IMR-90 (cell line): ENCODE results near the gene ZNF581. TPM values are rescaled to one million over a fixed set of nuclear protein-coding genes. Genes with fewer than 3 reads are reported as not detected.

Source experiments
- ATAC-seq: fragments of 200-7000 bp; cut with Tn5 transposase; 2 replicates; pipeline ENCODE4 v1.9.1; 2020; ENCODE audit warnings: low read depth, mild to moderate bottlenecking, moderate library complexity
- BruUV-seq: library from RNA; stranded (reverse); fragments of 400-500 nt; replicated peaks from 2 replicates; lab custom pipeline; 2021; lab: Mats Ljungman, UMichigan
- CTCF ChIA-PET: fragments of 300-600 bp; formaldehyde crosslinking; extraction: SDS; loops from one replicate; lab custom pipeline; 2021; ENCODE audit warnings: antibody characterized with exemption; lab: Yijun Ruan, JAX
- POLR2A ChIA-PET: fragments of 300-600 bp; sonication (Branson Sonifier 250); formaldehyde crosslinking; loops from one replicate; lab custom pipeline; 2022; ENCODE audit warnings: antibody characterized with exemption; ENCODE audit not compliant: unreplicated experiment; lab: Charles Lee
- DNase-seq: peaks from one replicate; pipeline ENCODE4 v3.0.0; 2013
- H2AFZ ChIP-seq: replicated peaks from 2 replicates; pipeline ENCODE3; 2013; ENCODE audit warnings: low read length, mild to moderate bottlenecking; ENCODE audit not compliant: poor library complexity
- H2AK5ac ChIP-seq: 2 replicates; pipeline ENCODE4 v1.6.1; 2013; ENCODE audit warnings: low read depth, low read length, inconsistent platforms
- H2AK9ac ChIP-seq: replicated peaks from 2 replicates; pipeline ENCODE3; 2013; ENCODE audit warnings: mild to moderate bottlenecking, low read depth, low read length, moderate library complexity; ENCODE audit not compliant: poor library complexity
- H2BK120ac ChIP-seq: 2 replicates; pipeline ENCODE4 v1.6.1; 2013; ENCODE audit warnings: low read depth, low read length, inconsistent platforms
- H2BK15ac ChIP-seq: 3 replicates; pipeline ENCODE4 v1.6.1; 2013; ENCODE audit warnings: low read depth, low read length, inconsistent platforms
- H2BK20ac ChIP-seq: 2 replicates; pipeline ENCODE4 v1.6.1; 2013; ENCODE audit warnings: low read depth, mild to moderate bottlenecking, inconsistent platforms, low read length, moderate library complexity
- H2BK5ac ChIP-seq: 2 replicates; pipeline ENCODE4 v1.6.1; 2013; ENCODE audit warnings: mild to moderate bottlenecking, low read depth, low read length, inconsistent platforms; ENCODE audit not compliant: poor library complexity, severe bottlenecking
- H3K14ac ChIP-seq: replicated peaks from 2 replicates; pipeline ENCODE4 v1.6.1; 2013; ENCODE audit warnings: low read depth, low read length, inconsistent platforms
- H3K18ac ChIP-seq: 2 replicates; pipeline ENCODE4 v1.6.1; 2013; ENCODE audit warnings: low read depth, low read length, control low read depth
- H3K23ac ChIP-seq: 2 replicates; pipeline ENCODE4 v1.6.1; 2013; ENCODE audit warnings: low read depth, low read length, inconsistent platforms
- H3K27ac ChIP-seq: 2 replicates; pipeline ENCODE4 v1.5.1; 2013; ENCODE audit warnings: mild to moderate bottlenecking, control low read depth, low read length; ENCODE audit not compliant: insufficient read depth
- H3K27me3 ChIP-seq: 2 replicates; pipeline ENCODE4 v1.6.1; 2013; ENCODE audit warnings: low read length; ENCODE audit not compliant: control insufficient read depth, insufficient read depth
- H3K36me3 ChIP-seq: 2 replicates; pipeline ENCODE4 v1.6.1; 2013; ENCODE audit warnings: low read length, mixed read lengths; ENCODE audit not compliant: control insufficient read depth, insufficient read depth
- H3K4ac ChIP-seq: 2 replicates; pipeline ENCODE4 v1.6.1; 2013; ENCODE audit warnings: low read depth, low read length, inconsistent platforms
- H3K4me1 ChIP-seq: 2 replicates; pipeline ENCODE4 v1.6.1; 2013; ENCODE audit warnings: low read length, mixed read lengths; ENCODE audit not compliant: control insufficient read depth, insufficient read depth
- H3K4me2 ChIP-seq: 2 replicates; pipeline ENCODE4 v1.6.1; 2013; ENCODE audit warnings: low read depth, mild to moderate bottlenecking, control low read depth, low read length, moderate library complexity
- H3K4me3 ChIP-seq: 2 replicates; pipeline ENCODE4 v1.5.1; 2013; ENCODE audit warnings: low read depth, mild to moderate bottlenecking, control low read depth, low read length, moderate library complexity; ENCODE audit not compliant: insufficient read depth
- H3K56ac ChIP-seq: 2 replicates; pipeline ENCODE4 v1.6.1; 2013; ENCODE audit warnings: low read length, inconsistent platforms; ENCODE audit not compliant: insufficient read depth; ENCODE audit errors: extremely low read depth
- H3K79me1 ChIP-seq, 2 experiments: 2 replicates each; pipeline ENCODE4 v1.6.1; 2013; ENCODE audit warnings: low read length in 2 of 2, inconsistent platforms in 1 of 2, low read depth in 1 of 2
- H3K9ac ChIP-seq: 2 replicates; pipeline ENCODE4 v1.6.1; 2013; ENCODE audit warnings: low read depth, low read length, control low read depth
- H3K9me1 ChIP-seq: 2 replicates; pipeline ENCODE4 v1.6.1; 2013; ENCODE audit warnings: low read length, inconsistent platforms; ENCODE audit not compliant: insufficient read depth
- H3K9me3 ChIP-seq: 2 replicates; pipeline ENCODE4 v1.6.1; 2013; ENCODE audit warnings: low read length; ENCODE audit not compliant: control insufficient read depth, insufficient read depth
- H4K20me1 ChIP-seq: 2 replicates; pipeline ENCODE4 v1.6.1; 2013; ENCODE audit warnings: low read length, inconsistent platforms; ENCODE audit not compliant: insufficient read depth
- H4K5ac ChIP-seq: 2 replicates; pipeline ENCODE4 v1.6.1; 2013; ENCODE audit warnings: mild to moderate bottlenecking, low read depth, low read length, control low read depth
- H4K8ac ChIP-seq, 2 experiments: 2 replicates each; pipeline ENCODE4 v1.6.1; 2013; ENCODE audit warnings: low read depth in 2 of 2, low read length in 2 of 2, control low read depth in 1 of 2, inconsistent platforms in 1 of 2
- H4K91ac ChIP-seq: 2 replicates; pipeline ENCODE4 v1.6.1; 2013; ENCODE audit warnings: low read depth, low read length, inconsistent platforms; ENCODE audit not compliant: insufficient read depth
- BHLHE40 ChIP-seq: fragments of 150-350 bp; IDR thresholded peaks from 2 replicates; pipeline ENCODE4 v1.6.1; 2016; ENCODE audit warnings: mild to moderate bottlenecking, low read depth, low read length
- MAFK ChIP-seq: IDR thresholded peaks from 2 replicates; pipeline ENCODE4 v1.6.1; 2012; ENCODE audit warnings: low read depth, low read length, improper control_type of control experiment
- MAZ ChIP-seq: IDR thresholded peaks from 2 replicates; pipeline ENCODE4 v1.6.1; 2012; ENCODE audit warnings: low read depth, mild to moderate bottlenecking, low read length, improper control_type of control experiment, moderate library complexity, borderline replicate concordance
- MXI1 ChIP-seq: IDR thresholded peaks from 2 replicates; pipeline ENCODE4 v1.6.1; 2012; ENCODE audit warnings: low read depth, mild to moderate bottlenecking, low read length, moderate library complexity, borderline replicate concordance
- POLR2A ChIP-seq: IDR thresholded peaks from 2 replicates; pipeline ENCODE4 v1.6.1; 2012; ENCODE audit warnings: mild to moderate bottlenecking, low read depth, low read length
- RCOR1 ChIP-seq: IDR thresholded peaks from 2 replicates; pipeline ENCODE4 v1.6.1; 2012; ENCODE audit warnings: mild to moderate bottlenecking, low read length, improper control_type of control experiment; ENCODE audit not compliant: insufficient replicate concordance
- WGBS, 2 experiments: methylation state at CpG; one replicate each; pipeline versions ENCODE4 v1.1.5 to v1.1.7; 2013; ENCODE audit warnings: missing lambda C conversion rate in 2 of 2; ENCODE audit not compliant: insufficient read length in 1 of 2; ENCODE audit errors: extremely low coverage in 2 of 2; 5-methylcytosine and 5-hydroxymethylcytosine counted together
- dilution Hi-C: fragments of 300-500 bp; cut with HindIII; formaldehyde crosslinking; loops from one replicate; pipeline ENCODE4 v1.14.3; 2018; ENCODE audit warnings: low sequenced_read_pairs; ENCODE audit not compliant: unreplicated experiment
- in situ Hi-C: fragments of 300-500 bp; cut with MboI; formaldehyde crosslinking; loops from 3 replicates; pipeline ENCODE4 v1.14.3; 2019; ENCODE audit warnings: low sequenced_read_pairs, inconsistent platforms, mixed read lengths
- intact Hi-C: fragments of 100-400 bp; cut with micrococcal nuclease; formaldehyde crosslinking; loops from 2 replicates; pipeline ENCODE4 v1.10.0; 2022
- polyA plus RNA-seq, 3 experiments: library from polyadenylated mRNA; depleted of rRNA; stranded (reverse); fragments of >200 nt; gene quantifications; 2 replicates each; pipeline ENCODE4 v1.2.3, GENCODE V29; 2012; ENCODE audit warnings: low replicate concordance in 1 of 3
- total RNA-seq: library from RNA; depleted of rRNA; stranded (reverse); fragments of >200 nt; gene quantifications from 2 replicates; pipeline ENCODE4 v1.2.3, GENCODE V29; 2012

The ZNF581 gene
- total and polyA plus RNA-seq, 2 of the 4 experiments (the other 2 are of a cell fraction) = 9.7 to 21.9 TPM

GRCh38 chr19:55637534-55637933, 5.9 kb upstream of the ZNF581 start:
- H2BK5ac ChIP-seq = no peak overlapping the region
- H3K4me2 ChIP-seq = no peak overlapping the region
- no peaks in the 10 kb centered on the region for H3K9me3 ChIP-seq
- dilution Hi-C loops = no loop called here
- H3K18ac ChIP-seq = no peak overlapping the region
- H3K79me1 ChIP-seq = peaks cover 31 to 72% of the 10 kb centered on the region in 2 experiments
- H3K27me3 ChIP-seq = no peaks in the 10 kb centered on the region
- no peak overlapping the region for H3K9ac ChIP-seq
- H4K8ac ChIP-seq = no peak overlapping the region
- no peak overlapping the region for H3K23ac ChIP-seq
- no peak overlapping the region for H3K4me3 ChIP-seq
- H2AFZ ChIP-seq = no peak overlapping the region
- peaks cover 18% of the 10 kb centered on the region for H3K9me1 ChIP-seq
- no peak overlapping the region for H3K27ac ChIP-seq
- POLR2A ChIA-PET = interaction anchor here (0.5 to 1.1 kb wide), 2 partner anchors 31 to 693 kb away, joined by 3 to 4 read pairs; no protein-coding TSS in a partner anchor
- no peak for ATAC-seq
- H4K20me1 ChIP-seq = 0 out of 2 replicates have a peak, but pooled peaks cover 9% of the 10 kb centered on the region
- H3K36me3 ChIP-seq = peaks cover 4% of the 10 kb centered on the region; the same call in 1 of the 2 replicates
- no peak overlapping the region for H4K91ac ChIP-seq
- DNase-seq = no peak
- no peak overlapping the region for H2BK120ac ChIP-seq
- H3K56ac ChIP-seq = no peak overlapping the region
- peaks cover 11% of the 10 kb centered on the region for H3K4me1 ChIP-seq
- no peak overlapping the region for H4K5ac ChIP-seq
- H2AK5ac ChIP-seq = no peak overlapping the region
- no peak overlapping the region for H3K4ac ChIP-seq
- in situ Hi-C loops = loop anchor here (25.0 kb wide), 2 partner anchors 350 to 525 kb away; partner anchors contain the start of genes BRSK1, HSPBP1 and PPP1R12C
- no peak overlapping the region for H3K14ac ChIP-seq
- intact Hi-C loops = loop anchor here (10.0 kb wide), 1 partner anchor 427 kb away; no protein-coding TSS in a partner anchor
- no peak overlapping the region for H2AK9ac ChIP-seq
- H2BK20ac ChIP-seq = no peak overlapping the region
- CTCF ChIA-PET = interaction anchor here (1.6 kb wide), 1 partner anchor 17 kb away, joined by 4 read pairs; no protein-coding TSS in a partner anchor
- H2BK15ac ChIP-seq = no peak overlapping the region
- WGBS, 2 experiments = 93% methylated on average over 8 of the region's 11 CpGs; no CpG with 5 or more reads in 1 of the 2 experiments
- TF ChIP-seq BHLHE40 (no peak), MAFK (no peak), MAZ (no peak), MXI1 (no peak), POLR2A (no peak), RCOR1 (no peak)
- no TSS peak for BruUV-seq
